ENCODE measurements around the gene TRMT2A. TPM values are rescaled to one million over a fixed set of nuclear protein-coding genes. Genes with fewer than 3 reads are reported as not detected.

Gene TRMT2A
- total and polyA plus RNA-seq, 2 of the 8 experiments (the other 6 are each of a cell fraction or from before 2014, with no cell fraction given) = 44.9 to 50.3 TPM

DNA sequence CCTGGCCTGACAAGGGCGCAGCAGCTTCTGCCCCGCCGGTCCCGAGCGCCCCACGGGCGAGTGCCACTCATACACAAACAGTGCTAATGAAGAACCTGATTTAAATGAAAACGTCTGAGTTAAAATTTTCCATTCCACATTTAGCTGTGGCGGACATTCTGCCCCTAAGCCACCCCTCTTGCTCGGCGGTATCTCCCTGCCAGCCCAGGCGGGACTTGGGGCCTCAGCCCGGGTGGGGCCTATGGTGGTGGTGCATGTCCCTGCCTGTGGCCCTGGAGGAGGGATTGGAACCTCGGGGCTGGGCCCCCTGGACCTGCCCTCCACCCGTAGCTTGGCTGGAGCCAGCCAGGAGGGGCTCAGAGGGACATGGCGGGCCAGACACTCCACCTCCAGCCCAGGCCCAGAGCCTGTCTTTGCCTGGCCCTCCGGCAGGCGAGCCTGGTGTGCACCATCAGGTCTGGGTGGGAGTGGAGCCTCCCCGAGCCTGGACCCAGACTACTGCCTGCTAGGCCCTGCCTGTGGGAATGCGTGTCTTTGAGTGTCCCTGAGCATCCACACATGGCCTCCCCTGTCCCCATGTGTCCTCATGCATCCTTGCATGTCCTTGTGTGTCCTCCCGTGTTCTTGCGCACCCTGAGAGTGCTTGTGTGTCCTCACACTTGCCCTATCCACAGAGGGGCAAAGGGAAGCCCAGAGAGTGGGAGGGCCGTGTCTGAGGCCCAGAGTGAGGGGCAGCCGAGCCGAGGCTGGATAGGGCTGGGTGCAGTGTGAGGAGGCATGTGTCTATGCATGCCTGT, 19.0 kb upstream of the TRMT2A start:
- H3K23ac ChIP-seq (ENCODE audit: insufficient read length) = no peak overlapping the region
- H3K4me2 ChIP-seq (ENCODE audit: insufficient read depth in 1 of 2, low read depth in 2 of 2, low read length in 2 of 2) = no peak overlapping the region
- TF ChIP-seq, protein P1, sequence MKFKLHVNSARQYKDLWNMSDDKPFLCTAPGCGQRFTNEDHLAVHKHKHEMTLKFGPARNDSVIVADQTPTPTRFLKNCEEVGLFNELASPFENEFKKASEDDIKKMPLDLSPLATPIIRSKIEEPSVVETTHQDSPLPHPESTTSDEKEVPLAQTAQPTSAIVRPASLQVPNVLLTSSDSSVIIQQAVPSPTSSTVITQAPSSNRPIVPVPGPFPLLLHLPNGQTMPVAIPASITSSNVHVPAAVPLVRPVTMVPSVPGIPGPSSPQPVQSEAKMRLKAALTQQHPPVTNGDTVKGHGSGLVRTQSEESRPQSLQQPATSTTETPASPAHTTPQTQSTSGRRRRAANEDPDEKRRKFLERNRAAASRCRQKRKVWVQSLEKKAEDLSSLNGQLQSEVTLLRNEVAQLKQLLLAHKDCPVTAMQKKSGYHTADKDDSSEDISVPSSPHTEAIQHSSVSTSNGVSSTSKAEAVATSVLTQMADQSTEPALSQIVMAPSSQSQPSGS (IDR thresholded peaks at IDR 0.05; ENCODE audit: low read length) = no peak
- TF ChIP-seq NRF1 (IDR thresholded peaks at IDR 0.05; ENCODE audit: low read depth, low read length) = no peak
- no peak for TF ChIP-seq HDAC2 (IDR thresholded peaks at IDR 0.05; ENCODE audit: borderline replicate concordance in 1 of 2, low read depth in 2 of 2, low read length in 2 of 2)
- no peak for TF ChIP-seq TBP (IDR thresholded peaks at IDR 0.05; ENCODE audit: low read depth, low read length)
- TF ChIP-seq CREB1 (IDR thresholded peaks at IDR 0.05) = no peak
- no peak for TF ChIP-seq SUZ12 (IDR thresholded peaks at IDR 0.05; ENCODE audit: low read length)
- TF ChIP-seq EZH2 (IDR thresholded peaks at IDR 0.05; ENCODE audit: low read depth, low read length, severe bottlenecking) = no peak
- TF ChIP-seq RXRA (IDR thresholded peaks at IDR 0.05; ENCODE audit: insufficient read depth, low read depth, low read length) = no peak
- no peak overlapping the region for H2BK20ac ChIP-seq (ENCODE audit: low read length)
- H3K36me3 ChIP-seq (ENCODE audit: control insufficient read depth in 2 of 4, insufficient read depth in 4 of 4, low read length in 3 of 4) = 0 out of 8 replicates have a peak, but pooled peaks cover 0 to 4% (median 0%) of the 10 kb centered on the region in 4 experiments
- peaks cover 7% of the 10 kb centered on the region; the same call in 1 of the 2 replicates for H3K23me2 ChIP-seq (ENCODE audit: low read depth, low read length)
- no peak overlapping the region for H3K56ac ChIP-seq (replicated peaks; ENCODE audit: insufficient read length, low read depth, low read length)
- no peak overlapping the region for H2BK12ac ChIP-seq (ENCODE audit: low read depth, low read length)
- peaks cover 21% of the 10 kb centered on the region for H3K79me1 ChIP-seq (ENCODE audit: low read depth, low read length)
- ChIA-PET POLR2A (ENCODE audit: partially characterized antibody) (interaction anchor here (6.3 to 10.1 kb wide), 2 partner anchors 9 to 17 kb away, joined by 40 to 104 read pairs; partner anchors contain the start of gene TRMT2A), CTCF (ENCODE audit: partially characterized antibody) (no interaction called here)
- H3K9me3 ChIP-seq (ENCODE audit: insufficient read depth in 2 of 2, low read depth in 1 of 2, low read length in 1 of 2) = no peaks in the 10 kb centered on the region
- peaks cover 0 to 21% of the 10 kb centered on the region in 2 experiments; a peak in 3 of 4 replicates for H3K79me2 ChIP-seq (ENCODE audit: control insufficient read depth in 1 of 2, insufficient read depth in 2 of 2, low read length in 2 of 2)
- H3K27me3 ChIP-seq (replicated peaks in 1 of 4; ENCODE audit: control insufficient read depth in 3 of 4, extremely low read depth in 1 of 4, insufficient read depth in 3 of 4, low read length in 3 of 4) = no peaks in the 10 kb centered on the region; a peak in 2 of 7 replicates
- H4K8ac ChIP-seq (ENCODE audit: extremely low read depth, insufficient read depth, low read length) = no peak overlapping the region
- peak overlapping the region; percentile 90 for H2BK5ac ChIP-seq (ENCODE audit: low read depth, low read length)
- H2AK5ac ChIP-seq (ENCODE audit: low read depth, low read length) = no peak overlapping the region
- H2BK15ac ChIP-seq (ENCODE audit: low read length) = no peak overlapping the region
- H4K91ac ChIP-seq (replicated peaks; ENCODE audit: insufficient read length, low read length) = no peak overlapping the region
- no peak overlapping the region for H2BK120ac ChIP-seq (replicated peaks; ENCODE audit: low read depth, low read length)
- FAIRE-seq = no peak
- no peak for DNase-seq (ENCODE audit: low read depth in 1 of 2, low spot score in 2 of 2)
- no peak overlapping the region for H3K4ac ChIP-seq (replicated peaks; ENCODE audit: insufficient read length, low read depth, low read length)
- no peak overlapping the region; a peak in 1 of 7 replicates for H3K9ac ChIP-seq (replicated peaks in 1 of 4; ENCODE audit: extremely low read depth in 1 of 4, low read depth in 3 of 4, low read length in 3 of 4)
- H4K5ac ChIP-seq (ENCODE audit: insufficient read length, low read depth, low read length) = no peak overlapping the region
- H4K20me1 ChIP-seq (replicated peaks in 1 of 2; ENCODE audit: control insufficient read depth in 1 of 2, insufficient read depth in 2 of 2, low read length in 2 of 2) = peaks cover 15 to 36% of the 10 kb centered on the region in 2 experiments
- WGBS, 2 experiments (ENCODE audit: extremely low coverage in 1 of 2, insufficient coverage in 1 of 2, insufficient read length in 1 of 2, insufficient replicate concordance in 2 of 2, low coverage in 1 of 2, low lambda C conversion rate in 2 of 2, missing lambda C conversion rate in 1 of 2) = 95% methylated on average over 25 of the region's 25 CpGs; no CpG with 5 or more reads in 1 of the 2 experiments
- peaks cover 0 to 7% (median 6%) of the 10 kb centered on the region in 4 experiments; a peak in 4 of 7 replicates for H3K4me1 ChIP-seq (replicated peaks in 1 of 4; ENCODE audit: control insufficient read depth in 3 of 4, insufficient read depth in 4 of 4, low read length in 3 of 4)
- H3K14ac ChIP-seq (ENCODE audit: insufficient read length) = no peak overlapping the region
- H3K4me3 ChIP-seq (ENCODE audit: extremely low read depth in 1 of 4, insufficient read depth in 2 of 4, low read depth in 3 of 4, low read length in 4 of 4) = no peak overlapping the region
- H3K27ac ChIP-seq (ENCODE audit: low read depth, low read length) = no peak overlapping the region
- no peak overlapping the region for H2AFZ ChIP-seq (ENCODE audit: low read length)
- H3K18ac ChIP-seq (ENCODE audit: extremely low read depth, low read length) = no peak overlapping the region
